ENCODE data around the gene NAB1.
"Not testable (repeated sequence)": the region's sequence is repeated elsewhere in the genome, so short reads cannot be mapped to it uniquely, and the experiment has no call there.

NAB1 gene

GRCh38 chr2:190697421-190697820 lies 48.5 kb downstream of the NAB1 start:
- Histone ChIP-seq H3K4me3 (ENCODE audit: low read depth, low read length) (no peak overlapping the region), H3K4me1 (no peaks in the 10 kb centered on the region)
- no peak for TF ChIP-seq CTCF (IDR thresholded peaks at IDR 0.05; ENCODE audit: low read depth, low read length)

GRCh38 chr2:190698895-190699294 lies 50.0 kb downstream of the NAB1 start:
- Histone ChIP-seq H3K4me3 (ENCODE audit: low read depth, low read length) (no peak overlapping the region), H3K9me3 (no peaks in the 10 kb centered on the region), H3K4me1 (no peaks in the 10 kb centered on the region), H3K27me3 (no peaks in the 10 kb centered on the region), H3K36me3 (no peaks in the 10 kb centered on the region)
- 0 out of 2 replicates have a peak, but pooled peaks have one; percentile 22 for TF ChIP-seq CTCF (IDR thresholded peaks at IDR 0.05; ENCODE audit: low read depth, low read length)
- no peak for DNase-seq

More at GRCh38 chr2:190697421-190697820, 48.5 kb downstream of the NAB1 start:
- H3K9me3 ChIP-seq, result no peaks in the 10 kb centered on the region
- no peaks in the 10 kb centered on the region for H3K27me3 ChIP-seq
- no peaks in the 10 kb centered on the region for H3K36me3 ChIP-seq
- no peak for DNase-seq

- Histone ChIP-seq H3K36me3 (no peaks in the 10 kb centered on the region), H3K27me3 (no peaks in the 10 kb centered on the region), H3K9me3 (no peaks in the 10 kb centered on the region), H3K4me3 (ENCODE audit: low read depth, low read length) (no peak overlapping the region), H3K4me1 (no peaks in the 10 kb centered on the region)
- no peak for TF ChIP-seq CTCF (IDR thresholded peaks at IDR 0.05; ENCODE audit: low read depth, low read length)
- no peak for DNase-seq
Measured at GRCh38 chr2:190701586-190701985, 52.7 kb downstream of the NAB1 start.

- H3K9me3 ChIP-seq, result no peaks in the 10 kb centered on the region
- H3K4me3 ChIP-seq (ENCODE audit: low read depth, low read length), result no peak overlapping the region
- H3K4me1 ChIP-seq, result peaks cover 5% of the 10 kb centered on the region
- TF ChIP-seq CTCF (IDR thresholded peaks at IDR 0.05; ENCODE audit: low read depth, low read length), result no peak
- no peaks in the 10 kb centered on the region for H3K36me3 ChIP-seq
- no peak for DNase-seq
- H3K27me3 ChIP-seq, result no peaks in the 10 kb centered on the region
Measured at GRCh38 chr2:190705280-190705679, 56.4 kb downstream of the NAB1 start.

GRCh38 chr2:190707726-190708125 lies 58.8 kb downstream of the NAB1 start:
- Histone ChIP-seq H3K9me3 (no peaks in the 10 kb centered on the region), H3K27me3 (no peaks in the 10 kb centered on the region), H3K4me3 (ENCODE audit: low read depth, low read length) (no peak overlapping the region), H3K36me3 (no peaks in the 10 kb centered on the region), H3K4me1 (peaks cover 5% of the 10 kb centered on the region)
- TF ChIP-seq CTCF (IDR thresholded peaks at IDR 0.05; ENCODE audit: low read depth, low read length), result no peak
- no peak for DNase-seq

- not testable (repeated sequence) for DNase-seq; H3K4me3 ChIP-seq (ENCODE audit: low read depth, low read length); H3K36me3 ChIP-seq; H3K27me3 ChIP-seq; H3K4me1 ChIP-seq; H3K9me3 ChIP-seq
Measured at GRCh38 chr2:190708650-190709049, 59.8 kb downstream of the NAB1 start.

- Histone ChIP-seq H3K27me3 (no peaks in the 10 kb centered on the region), H3K4me1 (peaks cover 5% of the 10 kb centered on the region), H3K36me3 (no peaks in the 10 kb centered on the region), H3K9me3 (no peaks in the 10 kb centered on the region), H3K4me3 (ENCODE audit: low read depth, low read length) (no peak overlapping the region)
- no peak for DNase-seq
- TF ChIP-seq CTCF (IDR thresholded peaks at IDR 0.05; ENCODE audit: low read depth, low read length), result no peak
Measured at GRCh38 chr2:190711069-190711468, 62.2 kb downstream of the NAB1 start.

Measured in BE2C (cell line).